DND-41 (cell line): ENCODE data around the gene LXN.
"Not testable (repeated sequence)": the region's sequence is repeated elsewhere in the genome, so short reads cannot be mapped to it uniquely, and the experiment has no call there.

Source experiments
- ATAC-seq: fragments of 200-7000 bp; cut with Tn5 transposase; 3 replicates; pipeline ENCODE4 v1.9.1; 2021; ENCODE audit warnings: low read depth; ENCODE audit not compliant: insufficient read depth
- DNase-seq: peaks from one replicate; pipeline ENCODE4 v3.0.0-alpha.2; 2020
- H2AFZ ChIP-seq: 2 replicates; pipeline ENCODE4 v1.6.0; 2012; ENCODE audit warnings: low read depth, low read length
- H3K27ac ChIP-seq: 2 replicates; pipeline ENCODE4 v1.5.1; 2012; ENCODE audit warnings: low read length, inconsistent platforms
- H3K27me3 ChIP-seq: fragments of 200-600 bp; sonication (generic); 2 replicates; pipeline ENCODE4 v1.6.0; 2012; ENCODE audit warnings: low read length, mild to moderate bottlenecking, inconsistent platforms; ENCODE audit not compliant: insufficient read depth, poor library complexity
- H3K36me3 ChIP-seq: 2 replicates; pipeline ENCODE4 v1.5.1; 2012; ENCODE audit warnings: low read length, inconsistent platforms; ENCODE audit not compliant: insufficient read depth
- H3K4me1 ChIP-seq: 2 replicates; pipeline ENCODE4 v1.5.1; 2012; ENCODE audit warnings: mild to moderate bottlenecking, low read length; ENCODE audit not compliant: insufficient read depth
- H3K4me2 ChIP-seq: 2 replicates; pipeline ENCODE4 v1.6.0; 2012; ENCODE audit warnings: mild to moderate bottlenecking, moderate library complexity, low read length, inconsistent platforms; ENCODE audit not compliant: insufficient read depth
- H3K4me3 ChIP-seq, 2 experiments: fragments of 200-600 bp in 1 of 2; shearing (Covaris generic) in 1 of 2; 2 replicates each; pipeline ENCODE4 v1.5.1; 2012 to 2016; ENCODE audit warnings: inconsistent platforms in 2 of 2, low read length in 2 of 2, mild to moderate bottlenecking in 2 of 2, low read depth in 1 of 2, moderate library complexity in 1 of 2
- H3K79me2 ChIP-seq: 2 replicates; pipeline ENCODE4 v1.6.0; 2012; ENCODE audit warnings: low read length, inconsistent platforms; ENCODE audit not compliant: insufficient read depth
- H3K9ac ChIP-seq: 2 replicates; pipeline ENCODE4 v1.6.0; 2012; ENCODE audit warnings: low read depth, mild to moderate bottlenecking, inconsistent platforms, low read length, moderate library complexity
- H3K9me3 ChIP-seq: 2 replicates; pipeline ENCODE4 v1.5.1; 2012; ENCODE audit warnings: low read length, moderate library complexity, mild to moderate bottlenecking, inconsistent platforms; ENCODE audit not compliant: insufficient read depth, severe bottlenecking
- H4K20me1 ChIP-seq: 2 replicates; pipeline ENCODE4 v1.6.0; 2012; ENCODE audit warnings: low read length; ENCODE audit not compliant: insufficient read depth
- EZH2 ChIP-seq: IDR thresholded peaks from 3 replicates; pipeline ENCODE4 v1.6.1; 2012; ENCODE audit warnings: borderline replicate concordance, low read depth, mild to moderate bottlenecking, moderate library complexity, low read length, inconsistent platforms; ENCODE audit not compliant: severe bottlenecking
- TF ChIP-seq, protein P1 (sequence below): IDR thresholded peaks from 2 replicates; pipeline ENCODE4 v1.5.1; 2012; ENCODE audit warnings: borderline replicate concordance, low read length, moderate library complexity, mild to moderate bottlenecking; ENCODE audit not compliant: poor library complexity, severe bottlenecking; ENCODE audit errors: extremely low read depth

The LXN gene

GRCh38 chr3:158701420-158702065, 29.1 kb upstream of the LXN start:
- no peak overlapping the region for H3K4me3 ChIP-seq
- no peak for DNase-seq
- H3K27me3 ChIP-seq = no peaks in the 10 kb centered on the region
- no peak for ATAC-seq
- H3K9ac ChIP-seq = no peak overlapping the region
- peaks cover 30% of the 10 kb centered on the region; the same call in 1 of the 2 replicates for H3K36me3 ChIP-seq
- no peaks in the 10 kb centered on the region for H4K20me1 ChIP-seq
- H3K27ac ChIP-seq = no peak overlapping the region
- H3K79me2 ChIP-seq = no peaks in the 10 kb centered on the region
- no peak overlapping the region for H2AFZ ChIP-seq
- no peaks in the 10 kb centered on the region for H3K9me3 ChIP-seq
- no peaks in the 10 kb centered on the region for H3K4me1 ChIP-seq
- H3K4me2 ChIP-seq = no peak overlapping the region
- TF ChIP-seq, protein P1, sequence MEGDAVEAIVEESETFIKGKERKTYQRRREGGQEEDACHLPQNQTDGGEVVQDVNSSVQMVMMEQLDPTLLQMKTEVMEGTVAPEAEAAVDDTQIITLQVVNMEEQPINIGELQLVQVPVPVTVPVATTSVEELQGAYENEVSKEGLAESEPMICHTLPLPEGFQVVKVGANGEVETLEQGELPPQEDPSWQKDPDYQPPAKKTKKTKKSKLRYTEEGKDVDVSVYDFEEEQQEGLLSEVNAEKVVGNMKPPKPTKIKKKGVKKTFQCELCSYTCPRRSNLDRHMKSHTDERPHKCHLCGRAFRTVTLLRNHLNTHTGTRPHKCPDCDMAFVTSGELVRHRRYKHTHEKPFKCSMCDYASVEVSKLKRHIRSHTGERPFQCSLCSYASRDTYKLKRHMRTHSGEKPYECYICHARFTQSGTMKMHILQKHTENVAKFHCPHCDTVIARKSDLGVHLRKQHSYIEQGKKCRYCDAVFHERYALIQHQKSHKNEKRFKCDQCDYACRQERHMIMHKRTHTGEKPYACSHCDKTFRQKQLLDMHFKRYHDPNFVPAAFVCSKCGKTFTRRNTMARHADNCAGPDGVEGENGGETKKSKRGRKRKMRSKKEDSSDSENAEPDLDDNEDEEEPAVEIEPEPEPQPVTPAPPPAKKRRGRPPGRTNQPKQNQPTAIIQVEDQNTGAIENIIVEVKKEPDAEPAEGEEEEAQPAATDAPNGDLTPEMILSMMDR = no peak
- TF ChIP-seq EZH2 = no peak

- no peak overlapping the region for H2AFZ ChIP-seq
- ATAC-seq = no peak
- H4K20me1 ChIP-seq = no peaks in the 10 kb centered on the region
- H3K4me3 ChIP-seq = no peak overlapping the region
- no peaks in the 10 kb centered on the region for H3K79me2 ChIP-seq
- no peaks in the 10 kb centered on the region for H3K9me3 ChIP-seq
- H3K27ac ChIP-seq = no peak overlapping the region
- no peaks in the 10 kb centered on the region for H3K4me1 ChIP-seq
- H3K9ac ChIP-seq = no peak overlapping the region
- H3K36me3 ChIP-seq = peaks cover 29% of the 10 kb centered on the region; the same call in 1 of the 2 replicates
- H3K4me2 ChIP-seq = no peak overlapping the region
- no peak for TF ChIP-seq EZH2
- TF ChIP-seq, protein P1 = no peak
- no peak for DNase-seq
- no peaks in the 10 kb centered on the region for H3K27me3 ChIP-seq
Observed at GRCh38 chr3:158700559-158700958, 28.1 kb upstream of the LXN start.

GRCh38 chr3:158696618-158697017, 24.2 kb upstream of the LXN start:
- H3K4me2 ChIP-seq = no peak overlapping the region
- no peaks in the 10 kb centered on the region for H3K4me1 ChIP-seq
- TF ChIP-seq, protein P1 = no peak
- no peak for DNase-seq
- no peak overlapping the region for H3K4me3 ChIP-seq
- no peaks in the 10 kb centered on the region for H3K79me2 ChIP-seq
- H2AFZ ChIP-seq = no peak overlapping the region
- ATAC-seq = no peak
- no peaks in the 10 kb centered on the region for H4K20me1 ChIP-seq
- H3K36me3 ChIP-seq = peaks cover 45% of the 10 kb centered on the region; the same call in 1 of the 2 replicates
- H3K27ac ChIP-seq = no peak overlapping the region
- no peak overlapping the region for H3K9ac ChIP-seq
- H3K9me3 ChIP-seq = no peaks in the 10 kb centered on the region
- H3K27me3 ChIP-seq = no peaks in the 10 kb centered on the region

GRCh38 chr3:158693866-158694456, 21.5 kb upstream of the LXN start:
- peaks cover 53% of the 10 kb centered on the region; the same call in 1 of the 2 replicates for H3K36me3 ChIP-seq
- not testable (repeated sequence) for H3K9me3 ChIP-seq, H3K9ac ChIP-seq, H3K4me2 ChIP-seq, H3K27ac ChIP-seq, H3K79me2 ChIP-seq, H2AFZ ChIP-seq, H3K4me3 ChIP-seq, DNase-seq, H3K4me1 ChIP-seq, H3K27me3 ChIP-seq, ATAC-seq, H4K20me1 ChIP-seq
